OCI-LY1 (cell line): ENCODE data around the gene NAGA.

Experiments used
- H2AFZ ChIP-seq: fragments of 200-600 bp; sonication (generic), shearing (Covaris generic); 2 replicates; pipeline ENCODE4 v1.6.0; 2014; ENCODE audit warnings: antibody characterized with exemption, mild to moderate bottlenecking, low read length
- H3F3A ChIP-seq: fragments of 200-600 bp; sonication (generic), shearing (Covaris generic); 2 replicates; pipeline ENCODE4 v1.6.0; 2014; ENCODE audit warnings: mild to moderate bottlenecking, antibody characterized with exemption, low read length, moderate library complexity; ENCODE audit not compliant: insufficient read depth
- H3K27ac ChIP-seq: fragments of 200-600 bp; sonication (generic); 2 replicates; pipeline ENCODE4 v1.5.1; 2014; ENCODE audit warnings: low read length, mixed run types, mild to moderate bottlenecking, low read depth; ENCODE audit not compliant: poor library complexity, severe bottlenecking
- H3K27me3 ChIP-seq: fragments of 200-600 bp; sonication (generic); 2 replicates; pipeline ENCODE4 v1.6.0; 2014; ENCODE audit warnings: antibody characterized with exemption, mild to moderate bottlenecking, low read length, moderate library complexity; ENCODE audit not compliant: insufficient read depth
- H3K36me3 ChIP-seq: fragments of 200-600 bp; sonication (generic); 2 replicates; pipeline ENCODE4 v1.6.1; 2014; ENCODE audit warnings: mild to moderate bottlenecking, antibody characterized with exemption, low read length, moderate library complexity, mixed read lengths; ENCODE audit not compliant: insufficient read depth
- H3K4me1 ChIP-seq: fragments of 200-600 bp; sonication (generic); 2 replicates; pipeline ENCODE4 v1.5.1; 2014; ENCODE audit warnings: mild to moderate bottlenecking, low read length, moderate library complexity; ENCODE audit not compliant: insufficient read depth, severe bottlenecking
- H3K4me2 ChIP-seq: fragments of 200-600 bp; sonication (generic), shearing (Covaris generic); 2 replicates; pipeline ENCODE4 v1.6.1; 2014; ENCODE audit warnings: low read length
- H3K4me3 ChIP-seq: fragments of 200-600 bp; sonication (generic); 2 replicates; pipeline ENCODE4 v1.5.1; 2014; ENCODE audit warnings: low read length, low read depth, mild to moderate bottlenecking, mixed read lengths; ENCODE audit not compliant: poor library complexity, severe bottlenecking
- H3K79me2 ChIP-seq: fragments of 200-600 bp; shearing (Covaris generic); 2 replicates; pipeline ENCODE4 v1.6.1; 2016; ENCODE audit warnings: mixed run types, low read length, mixed read lengths; ENCODE audit not compliant: insufficient read depth
- H3K9ac ChIP-seq: fragments of 200-600 bp; sonication (generic), shearing (Covaris generic); 2 replicates; pipeline ENCODE4 v1.6.1; 2014; ENCODE audit warnings: mild to moderate bottlenecking, low read length, mixed read lengths
- H3K9me2 ChIP-seq: fragments of 200-600 bp; sonication (generic), shearing (Covaris generic); 2 replicates; pipeline ENCODE4 v1.6.1; 2014; ENCODE audit warnings: low read depth, mild to moderate bottlenecking, low read length, mixed read lengths
- H3K9me3 ChIP-seq: fragments of 200-600 bp; shearing (Covaris generic); 2 replicates; pipeline ENCODE4 v1.6.1; 2014; ENCODE audit warnings: low read length, mixed read lengths
- H4K20me1 ChIP-seq: fragments of 200-600 bp; sonication (generic), shearing (Covaris generic); 2 replicates; pipeline ENCODE4 v1.6.0; 2016; ENCODE audit warnings: mild to moderate bottlenecking, low read length; ENCODE audit not compliant: insufficient read depth
- CTCF ChIP-seq: fragments of 200-600 bp; sonication (generic), shearing (Covaris generic); IDR thresholded peaks from 2 replicates; pipeline ENCODE4 v1.5.1; 2017; ENCODE audit warnings: mild to moderate bottlenecking, antibody characterized with exemption, low read length, moderate library complexity, mixed read lengths
- EZH2 ChIP-seq: fragments of 200-600 bp; sonication (generic), shearing (Covaris generic); IDR thresholded peaks from 2 replicates; pipeline ENCODE4 v1.8.0; 2017; ENCODE audit warnings: borderline replicate concordance, mixed run types, mild to moderate bottlenecking, antibody characterized with exemption, low read length, moderate library complexity, mixed read lengths

Gene NAGA

GRCh38 chr22:42013385-42013784 lies 57.2 kb downstream of the NAGA start:
- Histone ChIP-seq H3K79me2 (no peaks in the 10 kb centered on the region), H3K27me3 (peaks cover 6% of the 10 kb centered on the region; the same call in 1 of the 2 replicates), H3K4me3 (no peak overlapping the region), H2AFZ (no peak overlapping the region), H3F3A (no peaks in the 10 kb centered on the region), H3K27ac (no peak overlapping the region), H3K36me3 (no peaks in the 10 kb centered on the region), H3K9ac (no peak overlapping the region), H4K20me1 (no peaks in the 10 kb centered on the region), H3K4me2 (no peak overlapping the region), H3K9me2 (no peaks in the 10 kb centered on the region), H3K9me3 (peaks cover 15% of the 10 kb centered on the region), H3K4me1 (no peaks in the 10 kb centered on the region)
- TF ChIP-seq CTCF (no peak), EZH2 (no peak)

- H3F3A ChIP-seq, result no peaks in the 10 kb centered on the region
- H3K9me2 ChIP-seq, result no peaks in the 10 kb centered on the region
- no peak overlapping the region for H3K4me3 ChIP-seq
- no peaks in the 10 kb centered on the region for H4K20me1 ChIP-seq
- peaks cover 6% of the 10 kb centered on the region; the same call in 1 of the 2 replicates for H3K27me3 ChIP-seq
- H3K4me2 ChIP-seq, result no peak overlapping the region
- H3K36me3 ChIP-seq, result no peaks in the 10 kb centered on the region
- no peak overlapping the region for H3K27ac ChIP-seq
- TF ChIP-seq CTCF (no peak), EZH2 (no peak)
- no peak overlapping the region for H3K9ac ChIP-seq
- H2AFZ ChIP-seq, result no peak overlapping the region
- H3K4me1 ChIP-seq, result no peaks in the 10 kb centered on the region
- H3K79me2 ChIP-seq, result no peaks in the 10 kb centered on the region
- H3K9me3 ChIP-seq, result peaks cover 15% of the 10 kb centered on the region
Measured at GRCh38 chr22:42010778-42011177, 59.8 kb downstream of the NAGA start.
